NCI-H1048 (cell line): ENCODE measurements around the gene PCDHA1.

Experiments
- DNase-seq: peaks from one replicate; lab custom pipeline; 2025; lab: John Stamatoyannopoulos, UW

PCDHA1 gene

DNA sequence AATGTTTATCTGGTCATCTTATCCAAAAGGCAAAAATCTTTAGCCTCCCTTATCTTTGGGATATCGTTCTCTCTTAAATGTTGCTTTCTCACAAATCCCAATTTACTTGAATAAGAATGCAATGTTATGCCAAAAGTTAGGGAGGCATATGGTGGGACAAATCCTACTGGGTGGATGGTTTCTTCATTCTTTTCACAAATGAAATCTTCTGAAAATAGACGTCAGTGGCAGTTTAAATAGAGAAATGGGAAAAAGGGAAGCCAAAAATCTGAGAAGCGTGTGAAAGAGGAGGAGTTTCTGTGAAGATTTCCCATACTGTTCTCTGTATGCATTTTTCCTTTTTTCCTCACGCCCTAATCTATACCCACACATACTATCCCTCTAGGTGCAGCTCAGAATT, 137.7 kb downstream of the PCDHA1 start:
- no peak for DNase-seq

DNA sequence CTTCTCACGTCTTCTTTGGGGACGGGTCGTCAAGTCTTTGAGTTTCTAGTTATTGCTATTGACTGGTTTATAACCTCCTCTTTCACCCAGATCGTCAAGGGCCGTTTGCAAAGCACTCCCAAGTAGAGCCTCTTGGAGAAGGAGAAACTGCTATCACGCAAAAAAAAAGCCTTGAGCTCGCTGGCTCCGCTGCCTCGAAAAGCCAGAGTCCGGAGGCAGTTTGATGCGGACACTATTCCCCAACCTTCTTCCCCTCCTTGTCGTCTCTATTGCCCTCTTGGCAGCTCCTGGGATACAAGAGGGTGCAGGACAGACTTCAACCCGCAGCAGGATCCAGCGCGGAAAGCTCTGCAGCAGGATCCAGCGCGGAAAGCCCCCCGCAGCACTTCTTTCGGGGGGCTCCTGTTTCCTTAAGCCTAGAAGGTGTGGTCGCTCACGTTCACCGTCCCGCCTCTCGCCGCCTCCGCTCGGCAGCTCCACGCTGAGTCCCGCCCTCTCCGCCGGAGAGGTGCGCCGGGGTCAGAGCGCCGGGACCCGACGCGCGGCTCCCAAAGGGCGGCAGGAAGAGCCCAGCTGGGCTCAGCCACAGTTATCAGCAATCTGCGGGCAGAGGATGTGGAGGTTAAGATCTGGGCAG, 140.0 kb downstream of the PCDHA1 start, which contains the start of gene PCDHAC1:
Gene PCDHAC1 (plus strand): TSS at position 494 of the 637 bp plus-strand sequence. CDS start 594 bp downstream, outside the sequence.
- DNase-seq, result no peak

DNA sequence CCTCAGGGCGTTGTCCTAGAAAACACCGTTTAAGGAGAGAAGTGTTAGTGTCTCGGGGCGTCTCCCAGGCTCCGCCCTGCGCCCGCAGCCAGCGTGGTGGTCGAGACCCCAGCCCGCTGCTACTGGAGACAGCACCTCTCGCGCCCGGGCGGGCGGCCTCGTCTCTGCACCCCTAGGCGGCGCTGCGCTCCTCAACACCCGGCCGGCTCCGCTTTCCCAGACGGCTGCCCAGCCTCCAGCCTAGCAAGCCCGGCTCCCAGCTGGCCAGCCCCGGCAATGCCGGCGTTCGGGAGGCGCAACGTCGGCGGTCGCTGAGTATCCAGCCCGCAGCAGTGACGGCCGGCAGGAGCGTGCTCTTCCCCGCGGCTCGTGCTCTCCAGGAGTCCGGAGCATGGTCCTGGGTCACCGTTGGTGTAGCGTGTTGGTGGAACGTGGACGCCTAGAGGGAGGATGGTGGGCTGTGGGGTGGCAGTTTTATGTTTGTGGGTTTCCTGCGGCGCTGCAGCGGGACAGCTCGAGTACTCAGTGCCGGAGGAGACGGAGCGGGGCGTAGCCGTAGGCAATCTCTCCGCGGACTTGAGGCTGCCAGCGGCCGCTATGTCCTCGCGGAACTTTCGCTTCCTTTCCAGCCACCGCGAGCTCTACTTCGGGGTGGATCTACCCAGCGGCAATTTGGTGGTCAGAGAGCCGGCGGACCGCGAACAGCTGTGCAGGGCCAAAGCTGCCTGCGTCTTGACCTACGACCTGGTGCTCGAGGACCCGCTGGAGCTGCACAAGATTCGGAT, 140.7 kb downstream of the PCDHA1 start:
- DNase-seq, result peak; percentile 32

DNA sequence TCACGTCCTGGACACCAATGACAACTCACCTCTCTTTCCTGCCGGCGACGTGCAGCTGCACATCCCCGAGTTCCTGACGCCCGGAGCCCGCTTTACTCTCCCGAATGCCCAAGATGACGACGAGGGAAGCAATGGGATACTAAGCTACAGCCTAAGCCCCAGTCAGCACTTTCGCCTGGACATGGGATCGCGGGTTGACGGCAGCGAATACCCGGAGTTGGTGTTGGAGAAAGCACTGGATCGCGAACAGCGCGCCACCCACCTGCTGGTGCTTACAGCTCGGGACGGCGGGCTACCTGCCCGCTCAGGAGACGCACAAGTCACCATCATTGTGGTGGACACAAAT, 141.3 kb downstream of the PCDHA1 start:
- DNase-seq, result no peak

DNA sequence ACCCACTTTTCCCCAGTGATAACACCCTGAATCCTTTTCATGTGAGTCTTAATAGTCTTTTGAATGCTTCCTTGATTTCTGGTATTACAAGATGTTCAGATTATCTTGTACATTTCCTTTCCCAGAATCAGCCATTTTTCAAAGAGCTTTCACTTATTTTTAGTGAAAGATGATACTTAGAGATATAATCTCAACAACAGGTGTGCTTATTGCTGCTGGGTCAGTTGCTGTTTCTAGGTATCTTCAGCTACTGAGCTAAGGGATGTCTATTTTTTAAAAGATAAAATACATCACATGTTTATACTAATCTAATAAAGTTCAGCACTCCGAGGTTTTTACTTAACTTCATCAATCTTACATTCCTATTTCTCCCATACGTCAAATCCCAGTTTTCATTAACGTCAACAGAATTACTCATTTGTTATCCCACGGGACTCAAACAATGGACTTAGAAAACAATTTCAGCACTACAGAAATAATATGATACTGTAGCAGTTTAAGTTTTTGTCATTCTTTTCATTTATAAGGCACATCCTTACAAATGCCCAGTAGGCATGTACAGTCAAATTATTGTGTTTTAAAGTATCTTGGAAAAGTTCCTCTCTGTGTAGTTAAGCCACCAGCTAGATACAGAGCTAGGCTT, 149.1 kb downstream of the PCDHA1 start:
- DNase-seq, result no peak

DNA sequence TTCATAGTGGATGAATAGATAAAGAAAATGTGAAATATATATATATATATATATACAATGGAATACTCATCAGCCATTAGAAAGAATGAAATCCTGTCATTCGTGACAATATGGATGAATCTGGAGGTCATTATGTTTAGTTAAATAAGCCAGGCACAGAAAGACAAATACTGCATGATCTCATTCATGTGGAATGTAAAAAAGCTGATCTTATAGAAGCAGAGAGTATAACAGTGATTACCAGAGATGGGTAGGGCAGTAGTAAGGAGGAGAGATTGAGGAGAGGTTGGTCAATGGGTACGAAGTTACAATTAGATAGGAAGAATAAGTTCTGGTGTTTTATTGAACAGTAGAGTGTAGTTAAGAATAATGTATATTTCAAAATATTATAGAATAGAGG, 160.6 kb downstream of the PCDHA1 start:
- no peak for DNase-seq

DNA sequence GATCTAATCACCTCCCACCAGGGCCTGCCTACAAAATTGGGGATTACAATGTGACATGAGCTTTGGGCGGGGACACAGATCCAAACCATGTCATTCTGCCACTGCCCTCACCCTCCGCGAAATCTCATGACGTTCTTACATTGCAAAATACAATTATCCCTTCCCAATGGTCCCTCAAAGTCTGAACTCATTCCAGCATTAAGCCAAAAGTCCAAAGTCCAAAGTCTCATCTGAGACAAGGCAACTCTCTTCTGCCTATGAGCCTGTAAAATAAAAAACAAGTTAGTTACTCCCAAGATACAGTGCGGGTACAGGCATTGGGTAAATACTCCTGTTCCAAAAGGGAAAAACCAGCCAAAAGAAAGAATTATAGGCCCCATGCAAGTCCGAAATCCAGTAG, 165.7 kb downstream of the PCDHA1 start:
- DNase-seq, result no peak

DNA sequence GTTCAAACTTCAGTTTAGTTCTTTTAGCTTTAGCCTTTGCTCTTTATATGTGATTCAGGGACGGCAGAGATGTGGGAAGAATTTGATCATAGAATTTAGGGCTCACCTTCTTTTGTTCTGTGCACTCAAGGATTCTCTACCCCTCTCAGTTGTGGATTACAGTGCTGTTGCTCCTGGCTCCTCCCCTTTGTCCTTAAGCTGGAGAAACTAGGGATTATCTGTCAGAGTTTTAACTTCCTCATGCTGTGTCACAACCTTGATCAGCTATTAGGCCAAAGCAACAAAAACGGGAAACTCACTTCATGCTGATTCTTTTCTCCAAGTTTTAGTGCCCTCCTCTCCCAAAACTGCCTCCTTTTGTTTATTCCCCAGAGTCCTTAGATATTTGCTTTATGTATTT, 167.3 kb downstream of the PCDHA1 start:
- no peak for DNase-seq

DNA sequence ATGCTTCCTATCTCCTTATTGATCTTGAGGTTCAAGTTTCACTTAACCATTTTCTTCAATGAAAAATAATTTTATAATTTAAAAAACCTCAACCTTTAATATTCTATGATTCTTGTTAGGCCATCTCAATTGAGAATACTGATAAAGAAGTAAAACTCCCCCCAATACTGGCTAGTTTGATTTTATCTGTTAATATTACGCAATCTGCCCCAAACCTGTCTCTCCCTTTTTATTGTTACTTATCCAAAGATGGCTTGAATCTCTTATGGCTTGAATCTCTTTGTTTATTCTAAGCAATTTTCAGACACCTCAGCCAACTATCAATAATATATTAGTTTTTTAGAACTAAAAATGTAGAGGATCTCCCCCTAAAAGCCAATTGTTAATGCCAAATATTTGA, 176.2 kb downstream of the PCDHA1 start:
- DNase-seq, result no peak

DNA sequence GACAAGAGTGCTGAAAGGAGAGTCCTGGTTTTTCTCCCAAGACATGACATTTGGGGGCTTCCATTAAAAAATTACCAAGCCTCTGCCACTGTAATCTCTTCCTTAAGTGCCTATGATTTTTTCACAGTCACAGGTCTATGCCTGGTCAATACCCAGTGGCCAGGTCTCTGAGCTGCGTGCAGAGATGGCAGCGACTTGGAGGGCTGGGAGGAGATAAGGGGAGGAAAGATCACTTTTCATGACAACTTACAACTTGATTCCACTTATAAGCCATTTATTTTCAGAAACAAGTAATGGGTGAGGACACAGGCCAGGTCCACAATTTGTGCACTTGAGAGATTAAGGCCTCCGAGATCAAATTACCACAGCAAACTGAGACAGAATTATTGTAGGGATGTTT, 178.4 kb downstream of the PCDHA1 start:
- DNase-seq, result no peak

DNA sequence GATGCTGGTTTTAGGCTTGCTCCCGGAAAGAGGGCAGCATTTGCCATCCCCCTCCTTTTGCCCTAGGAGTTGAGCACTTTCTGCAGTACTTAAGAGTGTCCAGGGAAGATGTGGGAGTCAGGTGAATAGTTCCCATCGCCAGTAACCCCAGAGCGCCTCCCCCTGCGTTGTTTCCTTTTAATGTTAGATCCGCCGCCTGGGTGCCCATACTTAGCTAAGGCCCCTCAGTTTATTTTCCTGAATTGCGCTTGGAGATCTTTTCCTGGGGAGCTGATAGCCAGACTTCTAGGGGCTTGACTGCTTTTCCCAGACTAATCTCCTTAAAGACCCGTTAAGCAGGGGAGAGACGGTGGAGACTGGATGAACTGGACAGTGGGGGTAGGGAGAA, 180.0 kb downstream of the PCDHA1 start:
- no peak for DNase-seq

DNA sequence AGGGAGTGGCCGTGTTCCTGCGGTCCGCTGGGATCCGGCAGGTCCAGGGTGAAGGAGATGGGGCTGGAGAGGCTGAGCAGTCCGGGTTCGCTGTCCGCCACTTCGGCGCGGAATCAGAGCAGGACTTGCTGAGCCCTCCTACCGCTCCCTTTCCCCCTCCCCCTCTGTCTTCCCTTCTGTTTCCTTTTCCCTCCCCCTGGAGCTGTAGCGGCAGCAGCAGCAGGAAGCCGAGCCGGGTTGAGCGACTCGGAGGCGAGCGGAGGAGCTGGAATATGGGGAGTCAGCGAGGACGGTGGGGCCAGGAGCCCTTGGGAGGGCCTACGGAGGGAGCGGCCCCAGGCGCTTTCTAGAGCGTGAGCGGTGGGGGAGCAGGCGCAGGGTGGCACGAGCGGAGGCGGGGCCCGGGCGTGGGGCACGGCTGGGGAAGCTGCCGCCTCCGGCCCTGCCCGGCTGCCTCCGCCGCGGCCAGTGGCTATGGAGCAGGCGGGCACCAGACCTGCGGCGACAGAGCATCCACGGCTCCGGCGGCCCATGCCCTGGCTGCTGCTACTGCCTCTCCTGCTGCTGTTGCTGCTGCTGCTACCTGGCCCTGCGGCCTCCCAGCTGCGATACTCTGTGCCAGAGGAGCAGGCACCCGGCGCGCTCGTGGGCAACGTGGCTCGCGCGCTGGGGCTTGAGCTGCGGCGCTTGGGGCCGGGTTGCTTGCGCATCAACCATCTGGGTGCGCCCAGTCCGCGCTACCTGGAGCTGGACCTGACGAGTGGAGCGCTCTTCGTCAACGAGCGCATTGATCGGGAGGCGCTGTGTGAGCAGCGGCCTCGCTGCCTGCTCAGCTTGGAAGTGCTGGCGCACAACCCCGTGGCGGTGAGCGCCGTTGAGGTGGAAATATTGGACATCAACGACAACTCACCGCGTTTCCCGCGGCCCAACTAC, 180.6 kb downstream of the PCDHA1 start, which contains the start of gene PCDHAC2:
Gene PCDHAC2 (plus strand): TSS at position 184 of the 933 bp plus-strand sequence. CDS start 291 bp downstream, at position 475.
- no peak for DNase-seq

DNA sequence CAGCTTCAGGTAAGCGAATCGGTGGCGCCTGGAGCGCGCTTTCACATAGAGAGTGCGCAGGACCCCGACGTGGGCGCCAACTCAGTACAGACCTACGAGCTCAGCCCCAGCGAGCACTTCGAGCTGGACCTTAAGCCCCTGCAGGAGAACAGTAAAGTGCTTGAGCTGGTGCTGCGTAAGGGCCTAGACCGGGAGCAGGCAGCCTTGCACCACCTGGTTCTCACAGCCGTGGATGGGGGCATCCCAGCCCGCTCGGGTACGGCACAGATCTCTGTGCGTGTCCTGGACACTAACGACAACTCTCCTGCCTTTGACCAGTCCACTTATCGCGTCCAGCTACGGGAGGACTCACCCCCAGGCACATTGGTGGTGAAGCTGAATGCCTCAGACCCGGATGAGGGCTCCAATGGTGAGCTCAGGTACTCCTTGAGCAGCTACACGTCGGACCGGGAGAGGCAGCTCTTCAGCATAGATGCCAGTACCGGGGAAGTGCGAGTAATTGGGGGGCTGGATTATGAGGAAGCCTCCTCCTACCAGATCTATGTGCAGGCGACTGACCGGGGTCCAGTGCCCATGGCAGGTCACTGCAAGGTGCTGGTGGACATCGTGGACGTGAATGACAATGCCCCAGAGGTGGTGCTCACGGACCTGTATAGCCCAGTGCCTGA, 181.4 kb downstream of the PCDHA1 start:
- no peak for DNase-seq

DNA sequence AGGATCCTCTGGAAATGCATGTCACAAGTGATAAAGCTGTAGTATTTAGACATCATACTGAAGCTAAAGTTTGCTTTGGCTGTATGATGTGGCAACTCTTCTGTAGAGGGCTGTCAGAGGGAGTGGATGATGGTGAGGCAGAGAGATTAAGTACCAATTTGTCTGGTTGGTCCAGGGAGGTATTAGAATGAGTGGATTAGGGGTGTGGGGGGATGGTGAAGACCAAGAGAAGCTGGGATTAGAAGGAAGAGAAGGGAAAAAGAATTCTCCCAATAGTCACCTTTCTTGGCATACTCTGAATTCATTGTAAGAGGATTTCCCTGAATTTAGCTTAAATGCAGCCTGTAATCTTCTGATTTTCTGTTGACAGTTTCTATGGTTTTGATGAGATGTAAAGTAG, 183.9 kb downstream of the PCDHA1 start:
- no peak for DNase-seq

DNA sequence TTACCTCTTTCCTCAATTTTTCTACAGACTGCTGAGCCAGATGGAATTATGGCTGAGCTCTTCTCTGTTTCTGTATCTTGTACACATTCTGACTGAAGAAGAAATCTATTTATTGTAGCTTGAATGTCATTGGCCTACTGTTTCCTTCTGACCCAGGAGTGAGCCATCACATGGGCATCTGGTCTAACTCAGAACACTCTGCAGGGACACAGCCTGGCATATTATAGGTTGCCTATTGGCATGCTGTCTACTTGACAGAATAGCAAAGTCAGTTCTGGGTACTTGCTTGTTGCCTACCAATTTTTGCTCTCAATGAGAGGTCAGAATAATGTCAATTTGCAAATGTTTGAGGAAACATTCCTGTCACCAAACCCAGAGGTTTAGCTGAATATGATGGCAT, 187.6 kb downstream of the PCDHA1 start:
- DNase-seq, result no peak

DNA sequence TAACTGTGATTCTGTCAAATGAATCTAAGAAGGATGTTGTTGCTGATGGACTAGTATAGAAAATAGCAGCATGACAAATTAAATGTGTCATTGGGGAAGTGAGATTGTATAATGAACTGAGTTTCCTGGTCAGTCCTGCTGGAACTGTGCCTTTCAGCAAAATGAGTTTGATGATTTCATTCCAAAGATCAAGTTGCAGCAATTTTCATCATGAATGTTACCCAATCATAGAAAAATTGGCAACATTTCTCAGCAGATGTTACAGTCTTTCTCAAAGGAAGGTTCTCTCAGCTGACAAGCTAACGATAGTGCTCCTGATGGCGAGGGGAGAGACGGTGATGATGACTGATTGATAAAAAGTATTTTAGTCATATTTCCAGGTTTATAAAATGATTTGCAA, 191.1 kb downstream of the PCDHA1 start:
- DNase-seq, result no peak

DNA sequence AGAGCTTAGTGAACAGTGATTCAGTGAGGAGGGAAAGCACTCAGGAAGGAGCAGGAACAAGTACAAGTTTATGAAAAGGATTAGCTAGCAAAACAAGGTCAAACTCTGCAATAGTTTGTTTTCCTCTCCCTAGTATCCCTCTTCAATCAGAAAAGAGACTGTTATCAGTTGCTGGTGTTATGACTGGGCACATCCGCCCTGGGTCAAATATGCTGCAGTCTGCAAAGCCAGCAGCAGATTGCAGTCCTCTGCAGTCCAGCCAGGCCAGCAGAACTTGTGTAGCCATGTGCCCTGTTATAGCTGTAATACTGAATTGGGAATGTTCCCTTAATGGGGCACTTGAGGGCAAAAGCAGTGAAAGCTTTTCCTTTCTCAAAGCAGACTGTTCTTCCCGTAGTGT, 192.3 kb downstream of the PCDHA1 start:
- DNase-seq, result no peak

DNA sequence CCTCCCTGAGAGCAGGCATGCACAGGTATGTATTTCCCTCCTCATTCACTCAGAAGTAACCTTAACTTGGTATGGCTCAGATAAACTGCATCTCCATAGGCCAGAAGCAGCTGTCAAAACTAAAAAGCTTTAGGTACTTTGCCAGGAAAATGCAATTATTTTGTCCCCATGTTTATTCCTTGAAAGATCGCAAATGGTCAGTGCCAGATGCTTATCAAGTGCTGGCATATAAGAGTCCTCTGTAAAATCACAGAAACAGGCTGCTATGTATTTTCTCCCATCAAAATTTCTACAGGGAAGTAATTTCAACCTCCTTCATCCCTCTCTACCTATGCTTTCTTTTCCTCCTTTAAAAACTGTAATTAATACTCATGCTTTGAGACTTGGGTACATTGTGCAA, 193.0 kb downstream of the PCDHA1 start:
- no peak for DNase-seq

DNA sequence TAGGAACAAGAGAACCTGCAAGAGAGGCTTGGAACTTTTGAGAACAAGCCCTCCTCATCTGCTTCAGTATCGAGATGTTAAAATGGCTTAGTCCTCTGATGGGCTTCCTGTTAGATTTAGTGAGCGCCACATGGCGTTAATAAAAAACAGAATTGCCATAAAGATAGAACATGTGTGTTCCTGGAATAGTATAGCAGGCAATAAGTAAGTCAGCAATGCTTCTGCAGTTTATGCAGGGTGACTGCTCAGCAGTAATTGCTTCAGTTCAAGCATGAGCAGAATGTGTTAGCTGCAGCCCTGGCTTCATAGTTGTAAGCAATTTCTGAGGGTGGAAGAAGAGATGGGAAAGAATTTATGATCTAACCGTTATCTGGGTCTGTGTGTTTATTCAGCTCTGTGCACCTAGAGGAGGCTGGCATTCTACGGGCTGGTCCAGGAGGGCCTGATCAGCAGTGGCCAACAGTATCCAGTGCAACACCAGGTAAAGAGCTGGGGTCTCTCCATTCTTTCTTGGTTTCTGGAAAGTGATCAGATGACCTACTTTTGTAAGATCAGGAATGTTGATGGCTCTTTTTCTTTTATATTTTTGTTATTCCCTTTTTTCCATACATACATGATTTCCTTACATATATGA, 196.3 kb downstream of the PCDHA1 start:
- no peak for DNase-seq

DNA sequence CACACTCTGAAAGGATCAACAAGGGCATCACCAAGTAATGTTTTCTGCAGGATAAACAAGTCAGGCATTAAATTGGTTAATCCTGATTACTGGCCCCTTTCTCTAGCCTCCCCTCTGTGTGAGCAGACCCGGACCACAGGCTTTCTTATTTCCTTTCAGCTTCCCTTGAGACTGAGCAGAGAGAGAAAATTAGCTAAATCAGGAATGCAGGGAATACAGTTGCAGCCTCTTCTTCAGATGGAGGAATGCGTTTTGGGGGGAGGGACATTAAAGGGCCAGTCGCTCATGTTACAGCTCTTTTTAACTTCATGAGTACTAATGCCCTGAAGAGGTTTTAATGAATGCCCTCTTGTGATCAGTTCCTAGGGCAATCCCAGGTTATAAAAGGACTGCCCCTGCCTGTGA, 200.2 kb downstream of the PCDHA1 start:
- no peak for DNase-seq

DNA sequence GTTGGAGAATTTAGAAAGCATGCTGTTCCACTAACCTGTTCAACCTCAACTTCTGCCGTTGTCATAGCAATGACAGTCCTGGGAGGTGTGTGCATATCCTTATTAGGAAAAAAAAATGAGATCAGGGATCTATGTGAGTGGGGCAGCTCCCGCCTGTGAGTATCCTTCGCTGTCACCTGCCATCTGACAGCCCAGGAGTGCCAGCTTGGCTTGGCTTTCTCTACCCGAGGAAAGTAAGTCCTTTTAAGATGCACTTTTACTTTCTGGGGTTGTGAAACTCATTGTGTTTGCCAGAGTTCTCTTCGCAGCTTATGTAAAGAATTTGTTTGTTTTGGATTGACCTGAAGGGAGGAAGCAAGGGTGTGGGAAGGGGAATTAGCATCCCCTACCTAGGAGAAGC, 202.2 kb downstream of the PCDHA1 start:
- no peak for DNase-seq
